GM18505 (cell line): ENCODE results near the gene CARS2.
A peak's percentile ranks its signal among the peaks of the same experiment; 100 is the strongest.
"Not testable (repeated sequence)": the region's sequence is repeated elsewhere in the genome, so short reads cannot be mapped to it uniquely, and the experiment has no call there.

Experiments
- ATAC-seq: cut with Tn5 transposase; IDR thresholded peaks from one replicate; pipeline ENCODE4 v1.9.1; 2021; ENCODE audit not compliant: unreplicated experiment
- POLR2A ChIP-seq: IDR thresholded peaks from 4 replicates; pipeline ENCODE4 v1.6.1; 2011; ENCODE audit warnings: borderline replicate concordance; ENCODE audit not compliant: insufficient read depth, insufficient read length; ENCODE audit errors: extremely low read depth

The CARS2 gene

GRCh38 chr13:110610955-110611595 is 94.8 kb downstream of the CARS2 start:
- ATAC-seq: no peak
- TF ChIP-seq POLR2A: no peak

GRCh38 chr13:110607675-110608224 is 98.2 kb downstream of the CARS2 start:
- ATAC-seq: no peak
- TF ChIP-seq POLR2A: no peak

- not testable (repeated sequence) for ATAC-seq
These were observed 99.6 kb downstream of the CARS2 start for GRCh38 chr13:110606281-110606680.

GRCh38 chr13:110605132-110605531 is 100.8 kb downstream of the CARS2 start:
- no peak for ATAC-seq
- no peak for TF ChIP-seq POLR2A

- ATAC-seq: no peak
- no peak for TF ChIP-seq POLR2A
These were observed 104.9 kb downstream of the CARS2 start for GRCh38 chr13:110600980-110601379.

- ATAC-seq: no peak
- TF ChIP-seq POLR2A: no peak
These were observed 105.6 kb downstream of the CARS2 start for GRCh38 chr13:110600261-110600819.

GRCh38 chr13:110597041-110597689 is 108.8 kb downstream of the CARS2 start:
- ATAC-seq: no peak
- no peak for TF ChIP-seq POLR2A

GRCh38 chr13:110593430-110594130 is 112.3 kb downstream of the CARS2 start:
- TF ChIP-seq POLR2A: no peak
- ATAC-seq: peak; percentile 55

GRCh38 chr13:110592665-110593064 is 113.3 kb downstream of the CARS2 start:
- no peak for TF ChIP-seq POLR2A

More at GRCh38 chr13:110592665-110593064, 113.3 kb downstream of the CARS2 start:
- no peak for ATAC-seq
